ENCODE results near the gene GHRH. TPM values are rescaled to one million over a fixed set of nuclear protein-coding genes. Genes with fewer than 3 reads are reported as not detected.

GHRH gene
- total RNA-seq, 4 donors from 2014 or later: not detected

GRCh38 chr20:37247547-37247946, 14.1 kb downstream of the GHRH start:
- 77% methylated on average over 1 of the region's 1 CpG for WGBS
- TF ChIP-seq CTCF (IDR thresholded peaks at IDR 0.05) (no peak), POLR2A (IDR thresholded peaks at IDR 0.05; ENCODE audit: low read depth) (no peak), EP300 (IDR thresholded peaks at IDR 0.05) (no peak), POLR2AphosphoS5 (IDR thresholded peaks at IDR 0.05) (no peak)
- DNase-seq (ENCODE audit: extremely low spot score): no peak
- Histone ChIP-seq H3K36me3 (peaks cover 2 to 16% (median 9%) of the 10 kb centered on the region in 4 donors), H3K4me1 (peaks cover 13 to 22% (median 16%) of the 10 kb centered on the region in 4 donors), H3K4me3 (no peak overlapping the region), H3K27me3 (no peaks in the 10 kb centered on the region), H3K27ac (replicated peaks in 1 of 4) (no peak overlapping the region), H3K9me3 (no peaks in the 10 kb centered on the region)
- intact Hi-C loops (cut with DNase I): no loop called here

- Histone ChIP-seq H3K36me3 (peaks cover 9 to 24% (median 18%) of the 10 kb centered on the region in 4 donors), H3K9me3 (no peaks in the 10 kb centered on the region), H3K4me1 (peaks cover 13 to 30% (median 20%) of the 10 kb centered on the region in 4 donors), H3K27me3 (no peaks in the 10 kb centered on the region), H3K4me3 (no peak overlapping the region), H3K27ac (replicated peaks in 1 of 4) (no peak overlapping the region)
- no peak for DNase-seq (ENCODE audit: extremely low spot score)
- intact Hi-C loops (cut with DNase I): no loop called here
- TF ChIP-seq POLR2AphosphoS5 (IDR thresholded peaks at IDR 0.05) (no peak), CTCF (IDR thresholded peaks at IDR 0.05) (no peak), EP300 (IDR thresholded peaks at IDR 0.05) (no peak), POLR2A (IDR thresholded peaks at IDR 0.05; ENCODE audit: low read depth) (no peak)
- 97% methylated on average over 5 of the region's 5 CpGs for WGBS
These were observed 14.9 kb downstream of the GHRH start for GRCh38 chr20:37246736-37247135.

- no peak for DNase-seq (ENCODE audit: extremely low spot score)
- Histone ChIP-seq H3K36me3 (peaks cover 13 to 36% (median 26%) of the 10 kb centered on the region in 4 donors), H3K27ac (replicated peaks in 1 of 4) (no peak overlapping the region), H3K4me3 (no peak overlapping the region), H3K9me3 (no peaks in the 10 kb centered on the region), H3K27me3 (no peaks in the 10 kb centered on the region), H3K4me1 (peaks cover 13 to 43% (median 32%) of the 10 kb centered on the region in 4 donors)
- intact Hi-C loops (cut with DNase I): no loop called here
- 86% methylated on average over 25 of the region's 25 CpGs for WGBS
- TF ChIP-seq EP300 (IDR thresholded peaks at IDR 0.05) (no peak), POLR2A (IDR thresholded peaks at IDR 0.05; ENCODE audit: low read depth) (no peak), CTCF (IDR thresholded peaks at IDR 0.05) (no peak), POLR2AphosphoS5 (IDR thresholded peaks at IDR 0.05) (no peak)
These were observed 16.1 kb downstream of the GHRH start for GRCh38 chr20:37245216-37246150.

- H3K27ac ChIP-seq (replicated peaks in 1 of 4): no peak overlapping the region
- TF ChIP-seq EP300 (IDR thresholded peaks at IDR 0.05): no peak
- no peak for TF ChIP-seq POLR2A (IDR thresholded peaks at IDR 0.05; ENCODE audit: low read depth)
- TF ChIP-seq POLR2AphosphoS5 (IDR thresholded peaks at IDR 0.05): no peak
- no peak for TF ChIP-seq CTCF (IDR thresholded peaks at IDR 0.05)
- no peaks in the 10 kb centered on the region for H3K27me3 ChIP-seq
- peaks cover 13 to 48% (median 41%) of the 10 kb centered on the region in 4 donors for H3K4me1 ChIP-seq
- DNase-seq (ENCODE audit: extremely low spot score): no peak
- H3K36me3 ChIP-seq: peaks cover 13 to 42% (median 33%) of the 10 kb centered on the region in 4 donors
- no peak overlapping the region for H3K4me3 ChIP-seq
- 76% methylated on average over 5 of the region's 5 CpGs for WGBS
- H3K9me3 ChIP-seq: no peaks in the 10 kb centered on the region
- intact Hi-C loops (cut with DNase I): loop anchor here (5.0 kb wide), 1 partner anchor 42 kb away; no protein-coding TSS in a partner anchor
These were observed 17.0 kb downstream of the GHRH start for GRCh38 chr20:37244572-37244957.

Measured in esophagus muscularis mucosa (tissue), 4 donors.